ENCODE measurements around the gene ZBED1.
"Not testable (repeated sequence)": the region's sequence is repeated elsewhere in the genome, so short reads cannot be mapped to it uniquely, and the experiment has no call there.

- TF ChIP-seq SP1 (CRISPR knock-in tag; IDR thresholded peaks at IDR 0.05); CREM (IDR thresholded peaks at IDR 0.05; ENCODE audit: low read depth); MEF2A (IDR thresholded peaks at IDR 0.05; ENCODE audit: control insufficient read depth, low read depth, low read length); HDAC6 (IDR thresholded peaks at IDR 0.05; ENCODE audit: low read depth, low read length); ETS1 (conservative IDR thresholded peaks at IDR 0.05; ENCODE audit: control insufficient read depth, low read depth, low read length): not testable (repeated sequence)
Measured at GRCh38 chrX:2460048-2460447, 40.7 kb downstream of the ZBED1 start.
